WERI-Rb-1 (cell line): ENCODE measurements around the gene BAHCC1.

Source experiments
- DNase-seq: peaks from one replicate; pipeline ENCODE4 v3.0.0-alpha.2; 2020
- H3K27ac ChIP-seq: fragments of 250-450 bp; sonication (Bioruptor Pico); 2 replicates; pipeline ENCODE4 v1.5.1; 2020; ENCODE audit warnings: mild to moderate bottlenecking, moderate library complexity
- H3K27me3 ChIP-seq: fragments of 250-450 bp; sonication (Bioruptor Pico); 2 replicates; pipeline ENCODE4 v1.5.1; 2021; ENCODE audit warnings: mild to moderate bottlenecking, low read depth, moderate library complexity; ENCODE audit not compliant: insufficient read depth, severe bottlenecking
- H3K36me3 ChIP-seq: fragments of 250-450 bp; sonication (Bioruptor Pico); 2 replicates; pipeline ENCODE4 v1.5.1; 2020; ENCODE audit warnings: mild to moderate bottlenecking, moderate library complexity
- H3K4me3 ChIP-seq: 2 replicates; pipeline ENCODE4 v1.5.1; 2011; ENCODE audit warnings: low read depth, mild to moderate bottlenecking, control low read depth, low read length
- H3K9me3 ChIP-seq: fragments of 250-450 bp; sonication (Bioruptor Pico); 2 replicates; pipeline ENCODE4 v1.5.1; 2021; ENCODE audit warnings: mild to moderate bottlenecking, moderate library complexity; ENCODE audit not compliant: severe bottlenecking
- TF ChIP-seq, protein P1 (sequence below): IDR thresholded peaks from 2 replicates; pipeline ENCODE4 v1.5.1; 2011; ENCODE audit warnings: low read depth, mild to moderate bottlenecking, control low read depth, inconsistent platforms, low read length

BAHCC1 gene

DNA sequence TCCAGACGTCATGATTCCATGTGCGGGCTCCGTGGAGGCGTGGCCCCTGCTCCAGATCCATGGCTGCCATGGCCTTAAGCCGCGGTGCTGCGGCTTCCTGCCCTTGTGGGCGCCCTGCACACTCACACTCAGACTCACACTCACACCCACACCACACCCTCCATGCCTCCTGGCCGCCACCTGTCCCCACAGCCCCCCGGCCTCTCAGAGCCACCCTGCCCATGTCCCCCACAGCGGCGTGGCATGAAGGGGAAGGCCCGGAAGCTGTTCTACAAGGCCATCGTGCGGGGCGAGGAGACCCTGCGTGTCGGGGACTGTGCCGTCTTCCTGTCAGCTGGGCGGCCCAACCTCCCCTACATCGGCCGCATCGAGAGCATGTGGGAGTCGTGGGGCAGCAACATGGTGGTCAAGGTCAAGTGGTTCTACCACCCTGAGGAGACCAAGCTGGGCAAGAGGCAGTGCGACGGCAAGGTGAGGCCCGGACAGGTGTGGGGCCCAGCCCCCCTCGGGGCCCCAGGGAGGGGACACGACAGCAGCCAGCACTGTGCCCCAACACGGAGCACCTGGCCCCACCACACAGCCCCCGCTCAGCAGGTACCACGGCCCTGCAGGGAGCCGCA lies 67.4 kb downstream of the BAHCC1 start:
- no peaks in the 10 kb centered on the region for H3K9me3 ChIP-seq
- H3K27me3 ChIP-seq, result no peaks in the 10 kb centered on the region
- TF ChIP-seq, protein P1, sequence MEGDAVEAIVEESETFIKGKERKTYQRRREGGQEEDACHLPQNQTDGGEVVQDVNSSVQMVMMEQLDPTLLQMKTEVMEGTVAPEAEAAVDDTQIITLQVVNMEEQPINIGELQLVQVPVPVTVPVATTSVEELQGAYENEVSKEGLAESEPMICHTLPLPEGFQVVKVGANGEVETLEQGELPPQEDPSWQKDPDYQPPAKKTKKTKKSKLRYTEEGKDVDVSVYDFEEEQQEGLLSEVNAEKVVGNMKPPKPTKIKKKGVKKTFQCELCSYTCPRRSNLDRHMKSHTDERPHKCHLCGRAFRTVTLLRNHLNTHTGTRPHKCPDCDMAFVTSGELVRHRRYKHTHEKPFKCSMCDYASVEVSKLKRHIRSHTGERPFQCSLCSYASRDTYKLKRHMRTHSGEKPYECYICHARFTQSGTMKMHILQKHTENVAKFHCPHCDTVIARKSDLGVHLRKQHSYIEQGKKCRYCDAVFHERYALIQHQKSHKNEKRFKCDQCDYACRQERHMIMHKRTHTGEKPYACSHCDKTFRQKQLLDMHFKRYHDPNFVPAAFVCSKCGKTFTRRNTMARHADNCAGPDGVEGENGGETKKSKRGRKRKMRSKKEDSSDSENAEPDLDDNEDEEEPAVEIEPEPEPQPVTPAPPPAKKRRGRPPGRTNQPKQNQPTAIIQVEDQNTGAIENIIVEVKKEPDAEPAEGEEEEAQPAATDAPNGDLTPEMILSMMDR, result no peak
- H3K36me3 ChIP-seq, result peaks cover 17% of the 10 kb centered on the region
- H3K4me3 ChIP-seq, result no peak overlapping the region
- no peak overlapping the region for H3K27ac ChIP-seq
- DNase-seq, result no peak

- DNase-seq, result no peak
- Histone ChIP-seq H3K4me3 (no peak overlapping the region), H3K27me3 (no peaks in the 10 kb centered on the region), H3K27ac (no peak overlapping the region), H3K9me3 (no peaks in the 10 kb centered on the region), H3K36me3 (peaks cover 14% of the 10 kb centered on the region)
- TF ChIP-seq, protein P1, result no peak
These were observed 68.2 kb downstream of the BAHCC1 start for GRCh38 chr17:81463506-81463905.

DNA sequence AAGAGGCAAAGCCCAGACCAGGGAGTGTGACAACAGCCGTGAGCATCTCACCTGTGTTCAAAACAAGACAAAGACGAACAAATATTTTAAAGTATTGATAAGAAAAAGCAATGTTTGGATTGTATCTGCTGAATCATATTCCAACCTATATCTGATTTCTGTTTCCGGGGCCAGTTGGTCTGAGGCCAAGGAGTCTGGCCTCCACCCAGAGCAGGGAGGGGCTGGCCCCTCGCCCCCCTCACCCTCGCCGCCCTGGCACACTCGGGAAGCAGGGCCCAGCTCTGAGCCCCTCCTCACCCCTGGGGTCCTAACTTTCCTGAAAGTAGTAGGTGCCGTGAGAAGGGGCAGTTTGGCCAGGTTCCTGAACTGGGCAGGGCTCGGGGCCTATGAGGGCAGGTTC lies 69.3 kb downstream of the BAHCC1 start:
- Histone ChIP-seq H3K36me3 (peaks cover 8% of the 10 kb centered on the region), H3K27ac (no peak overlapping the region; the same call in 1 of the 2 replicates), H3K9me3 (no peaks in the 10 kb centered on the region), H3K27me3 (no peaks in the 10 kb centered on the region), H3K4me3 (no peak overlapping the region)
- TF ChIP-seq, protein P1, result no peak
- DNase-seq, result no peak

GRCh38 chr17:81465910-81466309 lies 70.7 kb downstream of the BAHCC1 start:
- Histone ChIP-seq H3K9me3 (no peaks in the 10 kb centered on the region), H3K27me3 (no peaks in the 10 kb centered on the region), H3K27ac (no peak overlapping the region), H3K4me3 (no peak overlapping the region), H3K36me3 (peaks cover 8% of the 10 kb centered on the region)
- no peak for DNase-seq
- TF ChIP-seq, protein P1, result no peak

- TF ChIP-seq, protein P1, result no peak
These were observed 71.6 kb downstream of the BAHCC1 start for GRCh38 chr17:81466564-81467472.

More at GRCh38 chr17:81466564-81467472, 71.6 kb downstream of the BAHCC1 start:
- Histone ChIP-seq H3K36me3 (peaks cover 6% of the 10 kb centered on the region), H3K27ac (peak overlapping the region; percentile 39), H3K4me3 (no peak overlapping the region), H3K27me3 (no peaks in the 10 kb centered on the region), H3K9me3 (no peaks in the 10 kb centered on the region)
- no peak for DNase-seq
